Esophagus muscularis mucosa (tissue), 4 donors: ENCODE data around the gene TBC1D21. TPM values are rescaled to one million over a fixed set of nuclear protein-coding genes. Genes with fewer than 3 reads are reported as not detected.
A peak's percentile ranks its signal among the peaks of the same experiment; 100 is the strongest.

ENCODE experiments used
- DNase-seq: peaks from one replicate; pipeline ENCODE4 v3.0.0-alpha.2; 2017; ENCODE audit errors: extremely low spot score
- H3K27ac ChIP-seq, 4 donors: fragments of 200-600 bp; sonication (generic); replicated peaks in 1 of 4; 1 replicate in 3 of 4; 2 replicates in 1 of 4; pipeline ENCODE4 v1.5.1; 2016 to 2019; ENCODE audit warnings: mild to moderate bottlenecking in 1 of 4
- H3K27me3 ChIP-seq, 4 donors: fragments of 200-600 bp; sonication (generic); one replicate each; pipeline versions ENCODE4 v1.5.1 to v1.6.0; 2016 to 2019
- H3K36me3 ChIP-seq, 4 donors: fragments of 200-600 bp; sonication (generic); one replicate each; pipeline ENCODE4 v1.5.1; 2016 to 2019
- H3K4me1 ChIP-seq, 4 donors: fragments of 200-600 bp; sonication (generic); one replicate each; pipeline ENCODE4 v1.5.1; 2016 to 2019
- H3K4me3 ChIP-seq, 4 donors: fragments of 200-600 bp; sonication (generic); 1 replicate in 2 of 4; 2 replicates in 2 of 4; pipeline ENCODE4 v1.5.1; 2016 to 2019; ENCODE audit warnings: mild to moderate bottlenecking in 4 of 4, moderate library complexity in 1 of 4
- H3K9me3 ChIP-seq, 4 donors: fragments of 200-600 bp; sonication (generic); 1 replicate in 3 of 4; 2 replicates in 1 of 4; pipeline ENCODE4 v1.5.1; 2016 to 2019
- CTCF ChIP-seq, 3 experiments: fragments of 200-600 bp in 2 of 3; fragments of 450-650 bp in 1 of 3; sonication (generic) in 2 of 3; IDR thresholded peaks; one replicate each; pipeline ENCODE4 v1.5.1; 2017 to 2019; ENCODE audit warnings: antibody characterized with exemption in 3 of 3, mild to moderate bottlenecking in 2 of 3, moderate library complexity in 1 of 3
- EP300 ChIP-seq: sonication (generic); formaldehyde crosslinking; IDR thresholded peaks from one replicate; pipeline ENCODE4 v1.6.1; 2017; ENCODE audit warnings: antibody characterized with exemption
- POLR2A ChIP-seq: fragments of 450-650 bp; IDR thresholded peaks from one replicate; pipeline ENCODE4 v1.6.1; 2017; ENCODE audit warnings: antibody characterized with exemption, moderate library complexity, mild to moderate bottlenecking, low read depth
- POLR2AphosphoS5 ChIP-seq, 2 donors: sonication (generic); formaldehyde crosslinking; IDR thresholded peaks; one replicate each; pipeline ENCODE4 v1.6.1; 2017; ENCODE audit warnings: antibody characterized with exemption in 2 of 2
- WGBS: methylation state at CpG from one replicate; pipeline ENCODE4 v1.1.5; 2018; 5-methylcytosine and 5-hydroxymethylcytosine counted together
- intact Hi-C: fragments of 100-400 bp; cut with DNase I; formaldehyde crosslinking; loops from one replicate; pipeline ENCODE4 v1.15.1; 2023
- total RNA-seq, 4 donors: library from RNA; depleted of rRNA; stranded (reverse); fragments of >200 nt; gene quantifications; one replicate each; pipeline versions ENCODE4 v1.1.0 to v1.2.1, GENCODE V29; 2016

The TBC1D21 gene
- total RNA-seq, 4 donors from 2014 or later: not detected

- WGBS: 38% methylated on average over 6 of the region's 6 CpGs
- Histone ChIP-seq H3K4me1 (peaks cover 0 to 6% (median 3%) of the 10 kb centered on the region in 4 donors), H3K27me3 (peaks cover 0 to 29% (median 0%) of the 10 kb centered on the region in 4 donors), H3K27ac (no peak overlapping the region), H3K36me3 (no peaks in the 10 kb centered on the region), H3K4me3 (no peak overlapping the region), H3K9me3 (peaks cover 0 to 3% (median 0%) of the 10 kb centered on the region in 4 donors)
- TF ChIP-seq CTCF (IDR thresholded peaks at IDR 0.05) (peak; percentile 64 to 66 (median 65)), EP300 (no peak), POLR2A (no peak)
- intact Hi-C loops: loop anchor here (2.0 kb wide), 1 partner anchor 35 kb away; no protein-coding TSS in a partner anchor
- no peak for DNase-seq
Observed at GRCh38 chr15:73873889-73874511, 636 bp downstream of the TBC1D21 start.

- DNase-seq: no peak
- no peak for TF ChIP-seq POLR2A
- TF ChIP-seq CTCF (IDR thresholded peaks at IDR 0.05): no peak
- TF ChIP-seq EP300: no peak
- no peak for TF ChIP-seq POLR2AphosphoS5 (IDR thresholded peaks at IDR 0.05)
- WGBS: 74% methylated on average over 3 of the region's 3 CpGs
- H3K4me1 ChIP-seq: no peaks in the 10 kb centered on the region
- H3K27ac ChIP-seq: no peak overlapping the region
- no peaks in the 10 kb centered on the region for H3K36me3 ChIP-seq
- H3K4me3 ChIP-seq: no peak overlapping the region
- intact Hi-C loops: no loop called here
- H3K27me3 ChIP-seq: peaks cover 0 to 20% (median 0%) of the 10 kb centered on the region in 4 donors
- H3K9me3 ChIP-seq: peaks cover 0 to 3% (median 0%) of the 10 kb centered on the region in 4 donors
Observed at GRCh38 chr15:73879426-73879825, 6.1 kb downstream of the TBC1D21 start.

GRCh38 chr15:73881579-73882320 lies 8.4 kb downstream of the TBC1D21 start:
- Histone ChIP-seq H3K4me3 (no peak overlapping the region), H3K27me3 (peaks cover 0 to 20% (median 0%) of the 10 kb centered on the region in 4 donors), H3K36me3 (no peaks in the 10 kb centered on the region), H3K9me3 (peaks cover 0 to 3% (median 0%) of the 10 kb centered on the region in 4 donors), H3K27ac (no peak overlapping the region), H3K4me1 (no peaks in the 10 kb centered on the region)
- DNase-seq: no peak
- intact Hi-C loops: no loop called here
- 72% methylated on average over 11 of the region's 12 CpGs for whole genome bisulfite sequencing
- TF ChIP-seq EP300 (no peak), POLR2AphosphoS5 (IDR thresholded peaks at IDR 0.05) (no peak), CTCF (IDR thresholded peaks at IDR 0.05) (no peak), POLR2A (no peak)

DNA sequence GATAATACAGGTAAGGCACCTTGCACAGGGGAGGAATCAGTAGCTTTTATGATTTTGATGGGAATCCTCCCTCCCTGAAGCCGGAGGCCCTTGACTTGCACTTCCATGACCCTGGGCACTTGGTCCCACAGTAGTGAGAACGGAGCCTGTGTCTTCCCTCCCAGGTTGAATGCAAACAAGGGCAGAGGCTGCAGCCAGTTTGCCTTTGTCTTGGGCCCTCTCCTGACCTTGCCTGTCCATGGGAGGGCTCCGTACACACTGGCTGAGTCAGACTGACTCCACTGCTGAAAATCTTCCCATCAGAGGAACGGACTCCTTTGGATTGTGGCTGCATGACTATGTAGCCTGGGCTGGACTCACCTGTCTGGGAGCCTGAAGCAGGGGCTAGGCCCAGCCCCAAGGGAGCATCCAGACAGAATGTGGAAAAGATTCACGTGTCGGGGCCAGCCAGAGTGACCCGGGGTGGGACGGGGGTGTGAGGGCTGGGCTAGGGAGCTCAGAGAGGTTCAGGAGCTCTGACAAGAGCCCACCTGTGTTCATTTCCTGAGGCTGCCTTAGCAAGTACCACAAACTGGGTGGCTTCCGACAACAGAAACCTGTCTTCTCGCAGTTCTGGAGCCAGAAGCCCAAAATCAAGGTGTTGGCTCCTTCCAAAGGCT lies 9.5 kb downstream of the TBC1D21 start:
- no peaks in the 10 kb centered on the region for H3K36me3 ChIP-seq
- no peak for DNase-seq
- intact Hi-C loops: no loop called here
- WGBS: 84% methylated on average over 10 of the region's 10 CpGs
- H3K4me1 ChIP-seq: no peaks in the 10 kb centered on the region
- no peak overlapping the region for H3K27ac ChIP-seq
- peaks cover 0 to 20% (median 0%) of the 10 kb centered on the region in 4 donors for H3K27me3 ChIP-seq
- peaks cover 0 to 3% (median 0%) of the 10 kb centered on the region in 4 donors for H3K9me3 ChIP-seq
- TF ChIP-seq POLR2AphosphoS5 (IDR thresholded peaks at IDR 0.05) (no peak), CTCF (IDR thresholded peaks at IDR 0.05) (no peak), EP300 (no peak), POLR2A (no peak)
- H3K4me3 ChIP-seq: no peak overlapping the region
